GM04503 (cell line): ENCODE data around the gene TM9SF2.
A peak's percentile ranks its signal among the peaks of the same experiment; 100 is the strongest.
"Not testable (repeated sequence)": the region's sequence is repeated elsewhere in the genome, so short reads cannot be mapped to it uniquely, and the experiment has no call there.

ENCODE experiments used
- DNase-seq: peaks from one replicate; pipeline ENCODE4 v3.0.0-alpha.2; 2012; ENCODE audit warnings: low read depth

Gene TM9SF2

GRCh38 chr13:99536023-99536422 is 34.8 kb downstream of the TM9SF2 start:
- DNase-seq, result no peak

GRCh38 chr13:99540530-99540929 is 39.3 kb downstream of the TM9SF2 start:
- DNase-seq, result no peak

GRCh38 chr13:99542788-99543406 is 41.6 kb downstream of the TM9SF2 start:
- no peak for DNase-seq

GRCh38 chr13:99545361-99545760 is 44.1 kb downstream of the TM9SF2 start:
- no peak for DNase-seq

GRCh38 chr13:99545979-99546378 is 44.7 kb downstream of the TM9SF2 start:
- no peak for DNase-seq

- DNase-seq, result no peak
Measured at GRCh38 chr13:99546878-99547277, 45.6 kb downstream of the TM9SF2 start.

- no peak for DNase-seq
Measured at GRCh38 chr13:99548448-99548847, 47.2 kb downstream of the TM9SF2 start.

- DNase-seq, result no peak
Measured at GRCh38 chr13:99553033-99553432, 51.8 kb downstream of the TM9SF2 start.

GRCh38 chr13:99555149-99555548 is 53.9 kb downstream of the TM9SF2 start:
- DNase-seq, result no peak

- DNase-seq, result no peak
Measured at GRCh38 chr13:99556867-99557443, 55.7 kb downstream of the TM9SF2 start.

- no peak for DNase-seq
Measured at GRCh38 chr13:99558570-99559180, 57.4 kb downstream of the TM9SF2 start.

GRCh38 chr13:99559560-99559959 is 58.3 kb downstream of the TM9SF2 start:
- DNase-seq, result no peak

- DNase-seq, result no peak
Measured at GRCh38 chr13:99563404-99563803, 62.1 kb downstream of the TM9SF2 start.

GRCh38 chr13:99564386-99564785 is 63.1 kb downstream of the TM9SF2 start:
- DNase-seq, result no peak

- no peak for DNase-seq
Measured at GRCh38 chr13:99565478-99566124, 64.3 kb downstream of the TM9SF2 start.

- DNase-seq, result no peak
Measured at GRCh38 chr13:99566125-99567083, 65.1 kb downstream of the TM9SF2 start.

GRCh38 chr13:99568901-99569300 is 67.6 kb downstream of the TM9SF2 start:
- DNase-seq, result not testable (repeated sequence)

GRCh38 chr13:99572131-99572530 is 70.9 kb downstream of the TM9SF2 start:
- DNase-seq, result peak; percentile 22

GRCh38 chr13:99572921-99573320 is 71.6 kb downstream of the TM9SF2 start:
- no peak for DNase-seq

- no peak for DNase-seq
Measured at GRCh38 chr13:99575376-99576120, 74.3 kb downstream of the TM9SF2 start.
